Measurements from ENCODE around the gene IL17A.

IL17A gene

GRCh38 chr6:52215787-52216186, 29.6 kb downstream of the IL17A start:
- DNase-seq (ENCODE audit: low read depth), result no peak
- no peak for TF ChIP-seq CTCF (conservative IDR thresholded peaks at IDR 0.05; ENCODE audit: low read length)
- no peak overlapping the region for H3K4me3 ChIP-seq (ENCODE audit: low read length)

GRCh38 chr6:52216932-52217575, 30.9 kb downstream of the IL17A start:
- TF ChIP-seq CTCF (conservative IDR thresholded peaks at IDR 0.05; ENCODE audit: low read length), result no peak
- DNase-seq (ENCODE audit: low read depth), result no peak
- H3K4me3 ChIP-seq (ENCODE audit: low read length), result no peak overlapping the region

- no peak overlapping the region for H3K4me3 ChIP-seq (ENCODE audit: low read length)
- TF ChIP-seq CTCF (conservative IDR thresholded peaks at IDR 0.05; ENCODE audit: low read length), result no peak
- DNase-seq (ENCODE audit: low read depth), result no peak
Measured at GRCh38 chr6:52217761-52218160, 31.6 kb downstream of the IL17A start.

- H3K4me3 ChIP-seq (ENCODE audit: low read length), result no peak overlapping the region
- no peak for TF ChIP-seq CTCF (conservative IDR thresholded peaks at IDR 0.05; ENCODE audit: low read length)
- no peak for DNase-seq (ENCODE audit: low read depth)
Measured at GRCh38 chr6:52221302-52221701, 35.1 kb downstream of the IL17A start.

GRCh38 chr6:52227495-52227894, 41.3 kb downstream of the IL17A start:
- TF ChIP-seq CTCF (conservative IDR thresholded peaks at IDR 0.05; ENCODE audit: low read length), result no peak
- no peak overlapping the region for H3K4me3 ChIP-seq (ENCODE audit: low read length)
- DNase-seq (ENCODE audit: low read depth), result no peak

- peak; percentile 4 for DNase-seq (ENCODE audit: low read depth)
- H3K4me3 ChIP-seq (ENCODE audit: low read length), result no peak overlapping the region
- TF ChIP-seq CTCF (conservative IDR thresholded peaks at IDR 0.05; ENCODE audit: low read length), result no peak
Measured at GRCh38 chr6:52230685-52231084, 44.5 kb downstream of the IL17A start.

GRCh38 chr6:52231406-52232127, 45.4 kb downstream of the IL17A start:
- no peak for TF ChIP-seq CTCF (conservative IDR thresholded peaks at IDR 0.05; ENCODE audit: low read length)
- no peak for DNase-seq (ENCODE audit: low read depth)
- H3K4me3 ChIP-seq (ENCODE audit: low read length), result no peak overlapping the region

Data from AG10803 (cell line).